GM12878 (cell line): ENCODE data around the gene HTR2B. TPM values are rescaled to one million over a fixed set of nuclear protein-coding genes. Genes with fewer than 3 reads are reported as not detected.

Experiments
- ATAC-seq: fragments of 200-7000 bp; cut with Tn5 transposase; 3 replicates; pipeline ENCODE4 v1.9.1; 2020; ENCODE audit warnings: mild to moderate bottlenecking, moderate library complexity
- BruUV-seq: library from RNA; stranded (reverse); fragments of 400-500 nt; replicated peaks from 2 replicates; lab custom pipeline; 2021; lab: Mats Ljungman, UMichigan
- CTCF ChIA-PET: fragments of 300-600 bp; sonication (Branson Sonifier 250); formaldehyde crosslinking; extraction: SDS; loops from one replicate; lab custom pipeline; 2021; ENCODE audit warnings: inconsistent platforms; lab: Yijun Ruan, JAX
- POLR2A ChIA-PET: fragments of 350-600 bp; formaldehyde crosslinking; extraction: SDS; loops from one replicate; lab custom pipeline; 2021; ENCODE audit warnings: inconsistent platforms; lab: Charles Lee
- RAD21 ChIA-PET: fragments of 300-600 bp; sonication (Branson Sonifier 250); formaldehyde crosslinking; loops from one replicate; lab custom pipeline; 2023; ENCODE audit warnings: antibody characterized with exemption; ENCODE audit not compliant: unreplicated experiment; lab: Charles Lee
- SMC1A ChIA-PET: fragments of 300-600 bp; sonication (Branson Sonifier 250); formaldehyde crosslinking; loops from one replicate; lab custom pipeline; 2023; ENCODE audit not compliant: unreplicated experiment, uncharacterized antibody; lab: Charles Lee
- DNase-seq: peaks from one replicate; pipeline ENCODE4 v3.0.0-alpha.2; 2011; ENCODE audit warnings: low read depth, low spot score
- FAIRE-seq: peaks from 3 replicates; lab custom pipeline; 2011; peaks lifted over from hg19 to GRCh38; lab: Jason Lieb, UNC
- H2AFZ ChIP-seq: 2 replicates; pipeline ENCODE4 v1.6.0; 2011; ENCODE audit warnings: low read depth, low read length, control low read depth; ENCODE audit not compliant: control insufficient read depth
- H3K27ac ChIP-seq: 2 replicates; pipeline ENCODE4 v1.5.1; 2011; ENCODE audit warnings: control low read depth; ENCODE audit not compliant: control insufficient read depth, insufficient read depth
- H3K27me3 ChIP-seq, 2 experiments: replicated peaks in 1 of 2; 2 replicates each; pipeline versions ENCODE4 v1.6.0 to v1.6.1; 2011; ENCODE audit warnings: low read length in 1 of 2; ENCODE audit not compliant: control insufficient read depth in 2 of 2, insufficient read depth in 2 of 2
- H3K36me3 ChIP-seq, 2 experiments: 2 replicates each; pipeline ENCODE4 v1.5.1; 2011; ENCODE audit warnings: low read length in 1 of 2; ENCODE audit not compliant: control insufficient read depth in 2 of 2, insufficient read depth in 2 of 2
- H3K4me1 ChIP-seq: 2 replicates; pipeline ENCODE4 v1.6.1; 2011; ENCODE audit warnings: mild to moderate bottlenecking, low read length, moderate library complexity, mixed read lengths; ENCODE audit not compliant: control insufficient read depth, insufficient read depth
- H3K4me2 ChIP-seq: 2 replicates; pipeline ENCODE4 v1.6.0; 2011; ENCODE audit warnings: control low read depth; ENCODE audit not compliant: control insufficient read depth, insufficient read depth
- H3K4me3 ChIP-seq: fragments of 200-600 bp; sonication (generic); 2 replicates; pipeline ENCODE4 v1.5.1; 2016
- H3K79me2 ChIP-seq: 2 replicates; pipeline ENCODE4 v1.6.0; 2011; ENCODE audit warnings: low read length; ENCODE audit not compliant: control insufficient read depth, insufficient read depth
- H3K9ac ChIP-seq: 2 replicates; pipeline ENCODE4 v1.8.0; 2011; ENCODE audit warnings: low read length, control low read depth, mixed read lengths; ENCODE audit not compliant: control insufficient read depth, insufficient read depth
- H3K9me3 ChIP-seq: replicated peaks from 3 replicates; pipeline ENCODE4 v1.5.1; 2011; ENCODE audit warnings: mild to moderate bottlenecking, low read length; ENCODE audit not compliant: control insufficient read depth, insufficient read depth
- H4K20me1 ChIP-seq: 2 replicates; pipeline ENCODE4 v1.6.0; 2011; ENCODE audit not compliant: control insufficient read depth, insufficient read depth
- ASH2L ChIP-seq: fragments of 300-600, 200-600 bp; sonication (generic); IDR thresholded peaks from 2 replicates; pipeline ENCODE4 v1.6.1; 2017; ENCODE audit warnings: low read depth, mild to moderate bottlenecking, borderline replicate concordance
- CTCF ChIP-seq, 3 experiments: IDR thresholded peaks in 2 of 3; conservative IDR thresholded peaks in 1 of 3; 2 replicates each; pipeline ENCODE4 v1.5.1; 2011; ENCODE audit warnings: low read depth in 3 of 3, low read length in 3 of 3, mild to moderate bottlenecking in 3 of 3, control low read depth in 2 of 3, moderate library complexity in 2 of 3, inconsistent platforms in 1 of 3, mixed read lengths in 1 of 3; ENCODE audit not compliant: control insufficient read depth in 2 of 3, insufficient read depth in 1 of 3; ENCODE audit errors: extremely low read depth in 1 of 3
- IRF4 ChIP-seq: IDR thresholded peaks from 2 replicates; pipeline ENCODE4 v1.6.1; 2011; ENCODE audit warnings: low read depth, low read length
- SMARCA5 ChIP-seq: fragments of 450-650 bp; IDR thresholded peaks from 2 replicates; pipeline ENCODE4 v1.6.1; 2017; ENCODE audit warnings: mild to moderate bottlenecking
- SRF ChIP-seq, 2 experiments: IDR thresholded peaks; 2 replicates each; pipeline ENCODE4 v1.6.1; 2011; ENCODE audit warnings: low read depth in 2 of 2, low read length in 2 of 2, mild to moderate bottlenecking in 1 of 2, moderate library complexity in 1 of 2
- TBL1XR1 ChIP-seq: IDR thresholded peaks from 2 replicates; pipeline ENCODE4 v1.6.1; 2012; ENCODE audit warnings: low read depth, low read length, improper control_type of control experiment
- WGBS: methylation state at CpG from one replicate; pipeline ENCODE4 v1.1.6; 2016; ENCODE audit warnings: low lambda C conversion rate; ENCODE audit not compliant: insufficient replicate concordance, insufficient coverage; ENCODE audit errors: missing lambda C conversion rate; 5-methylcytosine and 5-hydroxymethylcytosine counted together
- in situ Hi-C: fragments of 300-500 bp; cut with MboI; formaldehyde crosslinking; loops from 9 replicates; pipeline ENCODE4 v1.14.3; 2018; ENCODE audit warnings: mixed read lengths
- intact Hi-C: fragments of 100-400 bp; cut with micrococcal nuclease; formaldehyde crosslinking; loops from one replicate; pipeline ENCODE4 v1.14.2; 2022; ENCODE audit not compliant: unreplicated experiment
- polyA plus RNA-seq, 11 experiments: library from polyadenylated mRNA; depleted of rRNA in 4 of 11; unstranded in 6 of 11; stranded (reverse) in 5 of 11; fragments of >200 nt; fragmentation: Nextera tagmentation in 4 of 11; fragmentation: Illumina TruSeq in 1 of 11; extraction: Ambion mirVana in 4 of 11; extraction: Trizol in 1 of 11; gene quantifications; 1 replicate in 1 of 11; 2 replicates in 10 of 11; pipeline versions ENCODE4 v1.2.1 to v1.2.3, GENCODE V29; 2011 to 2016; ENCODE audit warnings: inconsistent platforms in 2 of 11, missing spikeins in 2 of 11, low read depth in 1 of 11
- total RNA-seq, 4 experiments: library from RNA; depleted of rRNA in 3 of 4; stranded (reverse); fragments of >200 nt in 3 of 4; fragmentation: Illumina TruSeq in 1 of 4; extraction: Trizol in 1 of 4; gene quantifications; 2 replicates each; pipeline versions ENCODE4 v1.2.1 to v1.2.3, GENCODE V29; 2013 to 2021

Gene HTR2B
- total and polyA plus RNA-seq, 10 of the 15 experiments (the other 5 are each of a cell fraction or from before 2014, with no cell fraction given), result 0.03 to 1.2 (median 0.15) TPM

GRCh38 chr2:231172025-231172424, 47.2 kb upstream of the HTR2B start (continued):
- TF ChIP-seq TBL1XR1, result no peak
- TF ChIP-seq, all 136 proteins: peak for 0

GRCh38 chr2:231170055-231170454, 45.2 kb upstream of the HTR2B start:
- DNase-seq (no peak), FAIRE-seq (no peak), ATAC-seq (no peak)
- SMC1A ChIA-PET, result interaction anchor here (1.5 to 4.0 kb wide), 2 partner anchors 10 to 21 kb away, joined by 5 to 17 read pairs; no protein-coding TSS in a partner anchor
- Histone ChIP-seq H3K9ac (no peak overlapping the region), H3K27ac (no peak overlapping the region), H3K36me3 (peaks cover 4 to 21% of the 10 kb centered on the region in 2 experiments), H3K27me3 (no peaks in the 10 kb centered on the region), H2AFZ (no peak overlapping the region), H3K4me3 (no peak overlapping the region), H3K4me1 (no peaks in the 10 kb centered on the region), H3K9me3 (no peaks in the 10 kb centered on the region), H4K20me1 (no peaks in the 10 kb centered on the region), H3K4me2 (no peak overlapping the region), H3K79me2 (no peaks in the 10 kb centered on the region)
- BruUV-seq, result no TSS peak
- WGBS, result 90% methylated on average over 1 of the region's 1 CpG
- in situ Hi-C loops, result no loop called here
- RAD21 ChIA-PET, result no interaction called here
- POLR2A ChIA-PET, result no interaction called here
- CTCF ChIA-PET, result interaction anchor here (0.6 to 2.0 kb wide), 4 partner anchors 9 to 313 kb away, joined by 3 to 10 read pairs (median 3); no protein-coding TSS in a partner anchor
- TF ChIP-seq IRF4, result no peak
- no peak for TF ChIP-seq SMARCA5
- no peak for TF ChIP-seq ASH2L
- TF ChIP-seq CTCF (IDR thresholded peaks at IDR 0.05 in 2 of 3, conservative IDR thresholded peaks at IDR 0.05 in 1 of 3; ENCODE audit: control insufficient read depth in 2 of 3, extremely low read depth in 1 of 3, insufficient read depth in 1 of 3, low read depth in 3 of 3, low read length in 3 of 3), result no peak
- no peak for TF ChIP-seq SRF (IDR thresholded peaks at IDR 0.05; ENCODE audit: low read depth in 2 of 2, low read length in 2 of 2)
- intact Hi-C loops, result no loop called here
